ENCODE results near the gene HSD17B14. TPM values are rescaled to one million over a fixed set of nuclear protein-coding genes. Genes with fewer than 3 reads are reported as not detected.
A peak's percentile ranks its signal among the peaks of the same experiment; 100 is the strongest.

HSD17B14 gene
- total RNA-seq, 4 donors from 2014 or later: 0.83 to 9.0 (median 4.8) TPM; not detected in 1

DNA sequence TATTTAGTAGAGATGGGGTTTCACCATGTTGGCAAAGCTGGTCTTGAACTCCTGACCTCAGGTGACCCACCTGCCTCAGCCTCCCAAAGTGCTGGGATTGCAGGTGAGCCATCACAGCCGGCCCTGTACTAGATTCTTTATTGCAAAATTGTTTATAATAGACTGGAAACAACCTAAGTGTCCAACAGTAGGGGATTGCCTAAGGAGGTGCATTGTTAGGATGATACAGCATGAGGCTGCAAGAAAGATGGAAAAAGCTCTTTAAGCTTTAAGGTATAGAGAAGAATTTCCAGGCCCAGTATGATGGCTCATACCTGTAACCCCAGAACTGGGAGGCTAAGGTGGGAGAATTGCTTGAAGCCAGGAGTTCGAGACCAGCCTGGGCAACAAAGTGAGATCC lies 33.7 kb downstream of the HSD17B14 start:
- H3K27me3 ChIP-seq: no peaks in the 10 kb centered on the region
- TF ChIP-seq POLR2A (IDR thresholded peaks at IDR 0.05): no peak
- TF ChIP-seq, protein P1, sequence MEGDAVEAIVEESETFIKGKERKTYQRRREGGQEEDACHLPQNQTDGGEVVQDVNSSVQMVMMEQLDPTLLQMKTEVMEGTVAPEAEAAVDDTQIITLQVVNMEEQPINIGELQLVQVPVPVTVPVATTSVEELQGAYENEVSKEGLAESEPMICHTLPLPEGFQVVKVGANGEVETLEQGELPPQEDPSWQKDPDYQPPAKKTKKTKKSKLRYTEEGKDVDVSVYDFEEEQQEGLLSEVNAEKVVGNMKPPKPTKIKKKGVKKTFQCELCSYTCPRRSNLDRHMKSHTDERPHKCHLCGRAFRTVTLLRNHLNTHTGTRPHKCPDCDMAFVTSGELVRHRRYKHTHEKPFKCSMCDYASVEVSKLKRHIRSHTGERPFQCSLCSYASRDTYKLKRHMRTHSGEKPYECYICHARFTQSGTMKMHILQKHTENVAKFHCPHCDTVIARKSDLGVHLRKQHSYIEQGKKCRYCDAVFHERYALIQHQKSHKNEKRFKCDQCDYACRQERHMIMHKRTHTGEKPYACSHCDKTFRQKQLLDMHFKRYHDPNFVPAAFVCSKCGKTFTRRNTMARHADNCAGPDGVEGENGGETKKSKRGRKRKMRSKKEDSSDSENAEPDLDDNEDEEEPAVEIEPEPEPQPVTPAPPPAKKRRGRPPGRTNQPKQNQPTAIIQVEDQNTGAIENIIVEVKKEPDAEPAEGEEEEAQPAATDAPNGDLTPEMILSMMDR (IDR thresholded peaks at IDR 0.05): no peak
- no peak overlapping the region for H3K4me3 ChIP-seq
- H3K4me1 ChIP-seq: peaks cover 0 to 18% (median 0%) of the 10 kb centered on the region in 3 donors
- peaks cover 0 to 29% (median 7%) of the 10 kb centered on the region in 3 donors for H3K36me3 ChIP-seq
- intact Hi-C loops (cut with DNase I): no loop called here
- H3K9me3 ChIP-seq: no peaks in the 10 kb centered on the region
- WGBS, 2 donors: 80% methylated on average over 1 to 2 of the region's 2 CpGs
- no peak for DNase-seq
- no peak overlapping the region for H3K27ac ChIP-seq

DNA sequence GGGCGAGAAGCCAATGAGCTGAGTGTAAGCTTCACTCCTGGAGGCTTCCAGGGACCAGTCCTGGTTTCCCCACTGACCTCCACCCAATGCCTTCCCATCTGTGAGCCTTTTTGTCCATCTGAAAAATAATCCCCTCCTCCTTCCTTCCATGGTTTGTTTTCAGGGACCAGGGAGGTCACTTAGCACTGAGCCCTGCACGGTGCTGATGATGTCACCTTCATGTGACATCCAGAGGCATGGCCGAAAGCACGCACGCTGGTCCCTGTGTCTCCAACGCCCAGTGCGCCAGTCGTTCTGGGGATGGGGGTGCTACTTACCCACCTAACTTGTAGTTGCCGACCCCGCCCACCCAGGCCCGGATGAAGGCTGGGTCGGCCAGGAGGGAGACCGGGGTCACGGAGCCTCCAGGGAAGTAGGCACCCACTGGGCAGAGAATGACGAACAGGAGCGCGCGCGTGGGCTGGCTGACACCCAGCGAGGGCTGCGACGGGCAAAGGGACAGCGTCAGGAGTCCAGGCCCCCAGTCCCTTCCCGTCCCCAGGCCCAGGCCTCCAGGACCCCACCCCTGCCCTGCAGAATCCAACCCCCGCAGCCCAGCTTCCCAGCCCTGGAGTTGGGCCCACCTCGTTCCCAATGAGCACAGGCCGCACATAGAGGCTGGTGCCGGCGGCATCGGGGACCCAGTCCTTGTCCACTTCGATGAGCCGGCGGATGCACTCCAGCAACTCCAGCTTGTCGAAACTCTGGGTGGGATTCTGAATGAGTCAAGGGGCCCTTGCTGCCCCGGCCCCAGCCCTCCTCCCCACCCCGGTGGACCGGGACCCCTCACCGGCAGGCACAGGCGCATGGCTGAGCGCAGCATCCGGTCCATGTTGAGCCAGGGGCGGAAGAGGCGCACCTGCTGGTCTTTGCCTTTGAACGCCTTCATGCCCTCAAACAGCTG lies 36.7 kb downstream of the HSD17B14 start:
- Histone ChIP-seq H3K4me1 (peaks cover 5 to 33% (median 10%) of the 10 kb centered on the region in 3 donors), H3K9me3 (no peaks in the 10 kb centered on the region), H3K27me3 (no peaks in the 10 kb centered on the region), H3K4me3 (no peak overlapping the region), H3K36me3 (peaks cover 0 to 28% (median 7%) of the 10 kb centered on the region in 3 donors), H3K27ac (peak overlapping the region in 1 of 4 donors; percentile 36)
- intact Hi-C loops (cut with DNase I): no loop called here
- TF ChIP-seq, protein P1 (IDR thresholded peaks at IDR 0.05): no peak
- no peak for TF ChIP-seq POLR2A (IDR thresholded peaks at IDR 0.05)
- DNase-seq: no peak
- 76 to 89% methylated on average over 7 to 26 of the region's 44 CpGs for WGBS, 2 donors

DNA sequence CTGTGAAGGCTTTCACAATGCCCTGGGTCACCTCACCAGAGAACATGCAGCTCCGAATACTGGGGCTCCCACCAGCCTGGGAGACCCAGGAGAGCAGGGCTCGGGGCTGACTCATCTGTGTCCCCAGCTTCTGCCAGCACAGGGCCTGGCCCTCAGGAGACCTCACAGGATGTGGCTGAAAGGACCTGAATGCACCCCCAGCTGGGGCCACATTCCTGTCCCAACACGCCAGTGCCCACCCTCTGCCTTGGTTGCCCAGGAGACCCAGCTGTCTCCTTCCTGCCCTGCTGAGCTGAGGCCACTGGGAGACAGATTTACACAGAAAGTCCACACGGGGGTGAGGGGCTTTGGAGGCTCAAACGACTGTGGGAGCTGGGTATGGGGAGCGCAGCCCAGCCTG lies 37.4 kb downstream of the HSD17B14 start:
- Histone ChIP-seq H3K4me1 (peaks cover 6 to 37% (median 10%) of the 10 kb centered on the region in 3 donors), H3K9me3 (no peaks in the 10 kb centered on the region), H3K36me3 (peaks cover 0 to 28% (median 7%) of the 10 kb centered on the region in 3 donors), H3K27me3 (no peaks in the 10 kb centered on the region), H3K4me3 (no peak overlapping the region), H3K27ac (peak overlapping the region in 1 of 4 donors; percentile 36)
- intact Hi-C loops (cut with DNase I): no loop called here
- DNase-seq: no peak
- WGBS, 2 donors: 50 to 74% methylated on average over 2 to 4 of the region's 6 CpGs
- TF ChIP-seq, protein P1 (IDR thresholded peaks at IDR 0.05): no peak
- TF ChIP-seq POLR2A (IDR thresholded peaks at IDR 0.05): no peak

DNA sequence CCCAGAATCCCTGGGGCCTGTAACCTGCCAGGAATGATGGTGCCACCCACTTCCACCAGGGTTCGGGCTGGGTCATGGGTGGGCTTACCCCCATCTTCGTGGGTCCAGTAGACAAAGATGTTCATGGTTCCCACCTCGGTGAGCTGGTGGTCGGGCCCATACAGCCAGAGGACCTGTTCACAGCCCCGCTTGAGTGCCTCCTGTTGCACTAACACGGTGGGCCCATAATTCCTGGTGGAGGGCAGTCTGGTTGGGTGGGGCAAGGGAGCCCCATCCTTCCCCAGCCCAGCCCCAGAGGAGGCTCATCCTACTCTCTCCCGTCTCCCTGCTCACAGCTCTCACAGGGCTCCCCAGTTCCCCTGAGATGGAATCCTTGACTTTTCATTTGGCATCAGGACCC lies 39.2 kb downstream of the HSD17B14 start:
- no peaks in the 10 kb centered on the region for H3K27me3 ChIP-seq
- H3K9me3 ChIP-seq: no peaks in the 10 kb centered on the region
- intact Hi-C loops (cut with DNase I): no loop called here
- peak overlapping the region in 1 of 4 donors; percentile 90 for H3K27ac ChIP-seq
- peaks cover 6 to 37% (median 10%) of the 10 kb centered on the region in 3 donors for H3K4me1 ChIP-seq
- peaks cover 0 to 19% (median 7%) of the 10 kb centered on the region in 3 donors for H3K36me3 ChIP-seq
- TF ChIP-seq POLR2A (IDR thresholded peaks at IDR 0.05): no peak
- TF ChIP-seq, protein P1 (IDR thresholded peaks at IDR 0.05): no peak
- H3K4me3 ChIP-seq: no peak overlapping the region
- WGBS, 2 donors: 72 to 80% methylated on average over 1 to 4 of the region's 7 CpGs
- no peak for DNase-seq
